Stomach (tissue), 4 donors: ENCODE measurements around the gene CAMKK1.

ENCODE experiments used
- EP300 ChIP-seq: sonication (generic); formaldehyde crosslinking; IDR thresholded peaks from one replicate; pipeline ENCODE4 v1.6.1; 2017; ENCODE audit warnings: antibody characterized with exemption
- POLR2A ChIP-seq, 4 donors: fragments of 450-650 bp; IDR thresholded peaks; one replicate each; pipeline ENCODE4 v1.6.1; 2016; ENCODE audit warnings: antibody characterized with exemption in 4 of 4, control low read depth in 2 of 4, mild to moderate bottlenecking in 1 of 4, moderate library complexity in 1 of 4
- POLR2AphosphoS5 ChIP-seq, 3 donors: sonication (generic); formaldehyde crosslinking; IDR thresholded peaks; one replicate each; pipeline ENCODE4 v1.6.1; 2016; ENCODE audit warnings: antibody characterized with exemption in 3 of 3
- TF ChIP-seq, protein P1 (sequence below), 7 experiments: fragments of 450-650 bp in 4 of 7; fragments of 200-600 bp in 3 of 7; sonication (generic) in 3 of 7; IDR thresholded peaks; one replicate each; pipeline ENCODE4 v1.5.1; 2016 to 2019; ENCODE audit warnings: antibody characterized with exemption in 7 of 7, control low read depth in 2 of 7, mild to moderate bottlenecking in 1 of 7

DNA sequence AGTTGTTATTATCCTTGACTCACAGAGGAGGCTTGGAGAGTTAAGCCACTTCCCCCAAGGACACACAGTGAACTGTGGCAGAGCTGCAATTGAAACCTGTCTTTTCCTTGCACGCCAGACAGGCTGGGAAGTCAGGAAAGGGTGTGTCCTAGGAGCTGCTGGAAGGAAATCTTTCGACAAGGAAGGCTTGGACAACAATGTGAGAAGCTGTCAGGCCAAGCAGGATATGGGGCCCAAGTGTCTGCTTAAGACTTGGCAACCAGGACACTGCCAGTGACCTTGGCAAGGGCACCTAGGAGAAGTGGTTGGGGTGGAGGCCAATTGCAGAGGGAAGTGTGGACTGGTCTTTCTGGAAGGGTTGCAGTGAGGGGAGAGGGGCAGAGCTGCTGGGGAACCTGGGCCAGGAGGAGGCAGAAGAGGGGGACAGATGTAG, 2.1 kb upstream of the CAMKK1 start:
- TF ChIP-seq, protein P1, sequence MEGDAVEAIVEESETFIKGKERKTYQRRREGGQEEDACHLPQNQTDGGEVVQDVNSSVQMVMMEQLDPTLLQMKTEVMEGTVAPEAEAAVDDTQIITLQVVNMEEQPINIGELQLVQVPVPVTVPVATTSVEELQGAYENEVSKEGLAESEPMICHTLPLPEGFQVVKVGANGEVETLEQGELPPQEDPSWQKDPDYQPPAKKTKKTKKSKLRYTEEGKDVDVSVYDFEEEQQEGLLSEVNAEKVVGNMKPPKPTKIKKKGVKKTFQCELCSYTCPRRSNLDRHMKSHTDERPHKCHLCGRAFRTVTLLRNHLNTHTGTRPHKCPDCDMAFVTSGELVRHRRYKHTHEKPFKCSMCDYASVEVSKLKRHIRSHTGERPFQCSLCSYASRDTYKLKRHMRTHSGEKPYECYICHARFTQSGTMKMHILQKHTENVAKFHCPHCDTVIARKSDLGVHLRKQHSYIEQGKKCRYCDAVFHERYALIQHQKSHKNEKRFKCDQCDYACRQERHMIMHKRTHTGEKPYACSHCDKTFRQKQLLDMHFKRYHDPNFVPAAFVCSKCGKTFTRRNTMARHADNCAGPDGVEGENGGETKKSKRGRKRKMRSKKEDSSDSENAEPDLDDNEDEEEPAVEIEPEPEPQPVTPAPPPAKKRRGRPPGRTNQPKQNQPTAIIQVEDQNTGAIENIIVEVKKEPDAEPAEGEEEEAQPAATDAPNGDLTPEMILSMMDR (IDR thresholded peaks at IDR 0.05) = no peak
- TF ChIP-seq EP300 = no peak
- TF ChIP-seq POLR2A (IDR thresholded peaks at IDR 0.05) = no peak
- TF ChIP-seq POLR2AphosphoS5 (IDR thresholded peaks at IDR 0.05) = peak; percentile 29 to 72 (median 69)
